H9 (cell line): ENCODE results near the gene C1orf74. TPM values are rescaled to one million over a fixed set of nuclear protein-coding genes. Genes with fewer than 3 reads are reported as not detected.

Source experiments
- DNase-seq: peaks from one replicate; pipeline ENCODE4 v3.0.0-alpha.2; 2017
- H2AFZ ChIP-seq: one replicate; pipeline ENCODE4 v1.6.1; 2013; ENCODE audit warnings: mild to moderate bottlenecking, low read length, control low read depth, moderate library complexity
- H2AK5ac ChIP-seq: 2 replicates; pipeline ENCODE4 v1.6.1; 2013; ENCODE audit warnings: low read length, control low read depth, mixed read lengths; ENCODE audit not compliant: insufficient read length
- H2BK120ac ChIP-seq: one replicate; pipeline ENCODE4 v1.6.1; 2013; ENCODE audit warnings: low read depth, mild to moderate bottlenecking, low read length, control low read depth, inconsistent platforms; ENCODE audit not compliant: poor library complexity, severe bottlenecking
- H2BK12ac ChIP-seq: 2 replicates; pipeline ENCODE4 v1.6.1; 2013; ENCODE audit warnings: low read length, control low read depth, mixed read lengths, low read depth; ENCODE audit not compliant: insufficient read length
- H2BK15ac ChIP-seq: 2 replicates; pipeline ENCODE4 v1.6.1; 2013; ENCODE audit warnings: low read depth, low read length, control low read depth
- H2BK20ac ChIP-seq: one replicate; pipeline ENCODE4 v1.6.1; 2013; ENCODE audit warnings: low read depth, mild to moderate bottlenecking, low read length, control low read depth, inconsistent platforms; ENCODE audit not compliant: poor library complexity, severe bottlenecking
- H2BK5ac ChIP-seq: 2 replicates; pipeline ENCODE4 v1.6.1; 2013; ENCODE audit warnings: low read length, control low read depth, mixed read lengths; ENCODE audit not compliant: insufficient read length
- H3K14ac ChIP-seq: 2 replicates; pipeline ENCODE4 v1.6.1; 2013; ENCODE audit warnings: low read length, control low read depth; ENCODE audit not compliant: insufficient read depth
- H3K18ac ChIP-seq: 2 replicates; pipeline ENCODE4 v1.6.1; 2013; ENCODE audit warnings: low read depth, mild to moderate bottlenecking, mixed read lengths, low read length, control low read depth; ENCODE audit not compliant: insufficient read length
- H3K23ac ChIP-seq: 2 replicates; pipeline ENCODE4 v1.6.1; 2013; ENCODE audit warnings: low read length, control low read depth, mixed read lengths, low read depth; ENCODE audit not compliant: insufficient read length
- H3K23me2 ChIP-seq: 2 replicates; pipeline ENCODE4 v1.6.1; 2013; ENCODE audit warnings: low read depth, mild to moderate bottlenecking, mixed read lengths, low read length, control low read depth; ENCODE audit not compliant: insufficient read length, poor library complexity, severe bottlenecking
- H3K27ac ChIP-seq: 2 replicates; pipeline ENCODE4 v1.5.1; 2013; ENCODE audit warnings: low read length, control low read depth, mixed read lengths, low read depth; ENCODE audit not compliant: insufficient read length
- H3K27me3 ChIP-seq: 2 replicates; pipeline ENCODE4 v1.6.1; 2013; ENCODE audit warnings: low read length, control low read depth, inconsistent platforms; ENCODE audit not compliant: insufficient read depth
- H3K4ac ChIP-seq: 2 replicates; pipeline ENCODE4 v1.6.1; 2013; ENCODE audit warnings: low read depth, mild to moderate bottlenecking, control low read depth, inconsistent platforms, low read length, moderate library complexity
- H3K4me1 ChIP-seq: 2 replicates; pipeline ENCODE4 v1.6.1; 2013; ENCODE audit warnings: low read length, control low read depth, inconsistent platforms; ENCODE audit not compliant: insufficient read depth
- H3K4me2 ChIP-seq: 2 replicates; pipeline ENCODE4 v1.6.1; 2013; ENCODE audit warnings: low read length, control low read depth, mixed read lengths; ENCODE audit not compliant: insufficient read length, insufficient read depth
- H3K56ac ChIP-seq: 2 replicates; pipeline ENCODE4 v1.6.1; 2013; ENCODE audit warnings: low read depth, mild to moderate bottlenecking, mixed read lengths, low read length, control low read depth; ENCODE audit not compliant: insufficient read length
- H3K79me1 ChIP-seq: 2 replicates; pipeline ENCODE4 v1.6.1; 2013; ENCODE audit warnings: low read depth, mild to moderate bottlenecking, moderate library complexity, low read length, control low read depth, inconsistent platforms; ENCODE audit not compliant: insufficient read depth, poor library complexity, severe bottlenecking
- H3K79me2 ChIP-seq: 2 replicates; pipeline ENCODE4 v1.6.1; 2013; ENCODE audit warnings: low read length, control low read depth, inconsistent platforms; ENCODE audit not compliant: insufficient read depth
- H3K9ac ChIP-seq: 2 replicates; pipeline ENCODE4 v1.6.1; 2013; ENCODE audit warnings: low read length, control low read depth, mixed read lengths; ENCODE audit not compliant: insufficient read length; ENCODE audit errors: extremely low read depth
- H3K9me3 ChIP-seq: one replicate; pipeline ENCODE4 v1.6.1; 2013; ENCODE audit warnings: low read depth, low read length, inconsistent platforms; ENCODE audit not compliant: control insufficient read depth
- H3T11ph ChIP-seq: one replicate; pipeline ENCODE4 v1.6.1; 2013; ENCODE audit warnings: mild to moderate bottlenecking, low read length, control low read depth, inconsistent platforms
- H4K20me1 ChIP-seq: one replicate; pipeline ENCODE4 v1.6.1; 2013; ENCODE audit not compliant: control insufficient read depth, insufficient read length, insufficient read depth
- H4K5ac ChIP-seq: 2 replicates; pipeline ENCODE4 v1.6.1; 2013; ENCODE audit warnings: low read depth, mild to moderate bottlenecking, mixed read lengths, low read length, control low read depth; ENCODE audit not compliant: insufficient read length
- H4K8ac ChIP-seq: replicated peaks from 2 replicates; pipeline ENCODE4 v1.6.1; 2013; ENCODE audit warnings: low read length, control low read depth, mixed read lengths, low read depth; ENCODE audit not compliant: insufficient read length
- H4K91ac ChIP-seq: 2 replicates; pipeline ENCODE4 v1.6.1; 2013; ENCODE audit warnings: low read depth, mild to moderate bottlenecking, moderate library complexity, mixed read lengths, low read length, control low read depth; ENCODE audit not compliant: insufficient read length
- H3K27ac Mint-ChIP-seq, 3 experiments: 2 replicates in 2 of 3; 3 replicates in 1 of 3; pipeline ENCODE4 v1.8.0; 2020 to 2021; ENCODE audit warnings: mixed read lengths in 3 of 3, mild to moderate bottlenecking in 1 of 3, moderate library complexity in 1 of 3
- H3K27me3 Mint-ChIP-seq: 2 replicates; pipeline ENCODE4 v1.8.0; 2021; ENCODE audit warnings: low read depth, mild to moderate bottlenecking, moderate library complexity, mixed read lengths
- H3K36me3 Mint-ChIP-seq, 3 experiments: 2 replicates in 2 of 3; 3 replicates in 1 of 3; pipeline ENCODE4 v1.8.0; 2020 to 2021; ENCODE audit warnings: low read depth in 3 of 3, mixed read lengths in 3 of 3; ENCODE audit not compliant: insufficient read depth in 1 of 3
- H3K4me1 Mint-ChIP-seq, 2 experiments: 2 replicates each; pipeline ENCODE4 v1.8.0; 2020; ENCODE audit warnings: mixed read lengths in 2 of 2
- H3K4me3 Mint-ChIP-seq, 2 experiments: 2 replicates in 1 of 2; 3 replicates in 1 of 2; pipeline ENCODE4 v1.8.0; 2020 to 2021; ENCODE audit warnings: mild to moderate bottlenecking in 2 of 2, mixed read lengths in 2 of 2, moderate library complexity in 1 of 2
- H3K9me3 Mint-ChIP-seq, 2 experiments: 2 replicates in 1 of 2; 3 replicates in 1 of 2; pipeline ENCODE4 v1.8.0; 2020; ENCODE audit warnings: mild to moderate bottlenecking in 2 of 2, mixed read lengths in 2 of 2, moderate library complexity in 1 of 2
- WGBS: extraction: QIAGEN DNeasy Blood & Tissue Kit; methylation state at CpG from one replicate; pipeline ENCODE4 v1.1.7; 2013; ENCODE audit warnings: missing lambda C conversion rate, low lambda C conversion rate, mixed read lengths; ENCODE audit not compliant: insufficient read length; ENCODE audit errors: extremely low coverage; 5-methylcytosine and 5-hydroxymethylcytosine counted together
- long read RNA-seq: library from polyadenylated mRNA; unstranded; transcript quantifications from one replicate; pipeline ENCODE4 v2.0.0, GENCODE V29; 2020
- total RNA-seq: library from RNA; stranded (reverse); gene quantifications from 2 replicates; pipeline ENCODE4 v1.2.1, GENCODE V29; 2021
- TF ChIP-seq, protein P1 (sequence below): fragments of 200-600 bp; sonication (generic); conservative IDR thresholded peaks from 3 replicates; pipeline ENCODE4 v1.8.0; 2021; ENCODE audit warnings: antibody characterized with exemption, mild to moderate bottlenecking

C1orf74 gene
- total RNA-seq, result 2.1 and 2.4 TPM in 2 replicates
- long read RNA-seq, full-length matches to known transcripts, result 24 of 30 reads
- long read RNA-seq, partial matches to known transcripts, result 0 of 30 reads
- long read RNA-seq, other reads (novel, unspliced or antisense), result 6 of 30 reads

DNA sequence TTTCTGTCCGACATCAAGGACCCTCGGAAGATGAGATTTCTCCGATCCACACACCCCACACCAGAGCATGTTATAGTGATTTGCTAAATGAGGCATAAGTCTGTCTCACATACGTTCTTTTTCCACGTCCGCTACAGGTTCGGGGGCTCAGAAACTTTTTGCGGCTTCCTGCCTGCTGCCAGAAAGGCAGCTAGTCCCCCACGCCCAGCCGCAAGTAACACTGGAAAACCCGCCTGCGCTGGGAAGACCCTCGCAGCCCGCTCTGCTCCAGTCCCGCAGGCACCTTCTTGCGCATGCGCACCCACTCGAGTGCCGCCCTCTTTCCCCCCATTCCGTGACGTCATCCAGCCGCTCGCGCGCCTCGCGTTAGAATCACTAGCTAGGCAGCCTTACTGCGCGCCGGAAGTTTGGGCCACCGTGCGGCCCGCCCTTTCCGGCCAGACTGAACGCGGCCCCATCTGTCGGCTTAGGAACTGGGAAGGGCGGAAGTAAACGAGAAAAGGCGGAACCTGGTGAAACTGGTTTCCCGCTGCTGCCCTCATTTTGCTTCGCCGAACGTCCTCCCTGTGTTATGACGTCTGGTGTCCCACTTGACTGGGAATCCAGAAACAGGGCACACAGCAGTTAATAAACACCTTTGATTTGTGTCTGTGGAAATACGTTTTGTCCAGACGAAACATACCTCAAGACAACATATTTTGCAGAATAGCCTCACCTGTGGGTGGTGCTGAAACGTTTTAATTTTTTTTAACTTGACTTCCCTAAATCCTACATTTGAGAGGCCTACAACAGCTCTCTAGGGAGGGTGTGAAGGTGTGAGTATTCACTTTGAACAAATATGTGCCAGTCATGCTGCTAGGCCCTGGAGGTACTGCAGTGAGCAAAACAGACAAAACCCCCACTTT, at the start of gene C1orf74:
TSS of gene C1orf74 (minus strand) at position 295 of the 905 bp plus-strand sequence. CDS start 925 bp downstream, outside the sequence.
- H4K8ac ChIP-seq, result no peak within 1 kb of the TSS
- no peaks in the 10 kb centered on the region for H3K4me1 ChIP-seq
- H3K79me1 ChIP-seq, result no peaks in the 10 kb centered on the region
- no peak within 1 kb of the TSS for H3T11ph ChIP-seq
- H2BK20ac ChIP-seq, result no peak within 1 kb of the TSS
- H3K56ac ChIP-seq, result no peak within 1 kb of the TSS
- H3K9me3 ChIP-seq, result no peaks in the 10 kb centered on the region
- no peak within 1 kb of the TSS; the same call in 1 of the 2 replicates for H3K4ac ChIP-seq
- no peaks in the 10 kb centered on the region for H3K27me3 ChIP-seq
- Mint-ChIP-seq H3K36me3 (peaks cover 0 to 41% (median 32%) of the 10 kb centered on the region in 3 experiments; a peak in 5 of 7 replicates), H3K4me1 (peaks cover 10 to 14% of the 10 kb centered on the region in 2 experiments), H3K27me3 (peaks cover 8% of the 10 kb centered on the region), H3K9me3 (no peaks in the 10 kb centered on the region; a peak in 1 of 5 replicates), H3K27ac (peak within 1 kb of the TSS; percentile 97 to 99 (median 98)), H3K4me3 (peak within 1 kb of the TSS; percentile 90 to 96)
- peak within 1 kb of the TSS; percentile 82 for H3K9ac ChIP-seq
- peak within 1 kb of the TSS; percentile 85 for H2AFZ ChIP-seq
- WGBS, result no CpG with 5 or more reads among the region's 48 CpGs
- H3K79me2 ChIP-seq, result no peaks in the 10 kb centered on the region; the same call in 1 of the 2 replicates
- H3K23ac ChIP-seq, result no peak within 1 kb of the TSS
- no peaks in the 10 kb centered on the region for H4K20me1 ChIP-seq
- H3K18ac ChIP-seq, result peak within 1 kb of the TSS; percentile 92
- H3K4me2 ChIP-seq, result peak within 1 kb of the TSS; percentile 80
- peak within 1 kb of the TSS; percentile 91 for H3K14ac ChIP-seq
- H3K27ac ChIP-seq, result peak within 1 kb of the TSS; percentile 88
- TF ChIP-seq, protein P1, sequence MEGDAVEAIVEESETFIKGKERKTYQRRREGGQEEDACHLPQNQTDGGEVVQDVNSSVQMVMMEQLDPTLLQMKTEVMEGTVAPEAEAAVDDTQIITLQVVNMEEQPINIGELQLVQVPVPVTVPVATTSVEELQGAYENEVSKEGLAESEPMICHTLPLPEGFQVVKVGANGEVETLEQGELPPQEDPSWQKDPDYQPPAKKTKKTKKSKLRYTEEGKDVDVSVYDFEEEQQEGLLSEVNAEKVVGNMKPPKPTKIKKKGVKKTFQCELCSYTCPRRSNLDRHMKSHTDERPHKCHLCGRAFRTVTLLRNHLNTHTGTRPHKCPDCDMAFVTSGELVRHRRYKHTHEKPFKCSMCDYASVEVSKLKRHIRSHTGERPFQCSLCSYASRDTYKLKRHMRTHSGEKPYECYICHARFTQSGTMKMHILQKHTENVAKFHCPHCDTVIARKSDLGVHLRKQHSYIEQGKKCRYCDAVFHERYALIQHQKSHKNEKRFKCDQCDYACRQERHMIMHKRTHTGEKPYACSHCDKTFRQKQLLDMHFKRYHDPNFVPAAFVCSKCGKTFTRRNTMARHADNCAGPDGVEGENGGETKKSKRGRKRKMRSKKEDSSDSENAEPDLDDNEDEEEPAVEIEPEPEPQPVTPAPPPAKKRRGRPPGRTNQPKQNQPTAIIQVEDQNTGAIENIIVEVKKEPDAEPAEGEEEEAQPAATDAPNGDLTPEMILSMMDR, result no peak
- H2BK5ac ChIP-seq, result no peak within 1 kb of the TSS
- peak within 1 kb of the TSS; percentile 90 for H4K5ac ChIP-seq
- H2BK15ac ChIP-seq, result no peak within 1 kb of the TSS
- H3K23me2 ChIP-seq, result no peaks in the 10 kb centered on the region
- H2BK12ac ChIP-seq, result peak within 1 kb of the TSS; percentile 8
- H4K91ac ChIP-seq, result no peak within 1 kb of the TSS
- peak; percentile 99 for DNase-seq
- no peak within 1 kb of the TSS for H2AK5ac ChIP-seq
- no peak within 1 kb of the TSS for H2BK120ac ChIP-seq
